Omental fat pad (tissue), 4 donors: Measurements from ENCODE around the gene HIRA. TPM values are rescaled to one million over a fixed set of nuclear protein-coding genes. Genes with fewer than 3 reads are reported as not detected.
"Not testable (repeated sequence)": the region's sequence is repeated elsewhere in the genome, so short reads cannot be mapped to it uniquely, and the experiment has no call there.

Experiments
- ATAC-seq: fragments of 150-250 bp; one replicate; pipeline ENCODE4 v1.9.1; 2016; ENCODE audit warnings: mild to moderate bottlenecking, moderate library complexity; ENCODE audit not compliant: low FRiP score
- DNase-seq: peaks from one replicate; pipeline ENCODE4 v3.0.0-alpha.2; 2019; ENCODE audit warnings: low spot score
- CTCF ChIP-seq, 3 donors: fragments of 450-650 bp; IDR thresholded peaks; one replicate each; pipeline ENCODE4 v1.5.1; 2016 to 2017; ENCODE audit warnings: antibody characterized with exemption in 3 of 3, mild to moderate bottlenecking in 3 of 3, moderate library complexity in 2 of 3
- total RNA-seq, 4 donors: library from RNA; depleted of rRNA; stranded (reverse); fragments of >200 nt; gene quantifications; one replicate each; pipeline ENCODE4 v1.1.0, GENCODE V29; 2016

Gene HIRA
- total RNA-seq, 4 donors from 2014 or later = 20.8 to 32.7 (median 22.6) TPM

DNA sequence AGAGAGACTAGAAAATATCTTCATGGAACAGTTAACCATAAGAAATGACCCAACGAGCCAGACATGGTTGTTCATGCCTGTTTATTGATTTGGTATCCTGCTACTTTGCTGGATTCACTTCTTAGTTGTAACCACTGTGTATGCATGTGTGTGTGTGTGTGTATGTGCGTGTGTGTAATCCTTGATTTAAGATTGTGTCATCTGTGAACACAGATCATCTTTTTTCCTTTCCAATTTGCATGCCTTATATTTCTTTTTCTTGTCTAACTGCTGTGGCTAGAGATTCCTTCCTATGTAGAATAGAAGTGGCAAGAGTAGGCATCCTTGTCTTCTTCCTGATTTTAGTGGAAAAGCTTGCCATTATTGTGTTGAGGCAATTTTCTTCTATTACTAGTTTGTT lies 123.7 kb downstream of the HIRA start:
- no peak for TF ChIP-seq CTCF (IDR thresholded peaks at IDR 0.05)
- ATAC-seq (no peak), DNase-seq (no peak)

- ATAC-seq, DNase-seq: not testable (repeated sequence)
These were observed 125.0 kb downstream of the HIRA start for GRCh38 chr22:19306535-19306934.

DNA sequence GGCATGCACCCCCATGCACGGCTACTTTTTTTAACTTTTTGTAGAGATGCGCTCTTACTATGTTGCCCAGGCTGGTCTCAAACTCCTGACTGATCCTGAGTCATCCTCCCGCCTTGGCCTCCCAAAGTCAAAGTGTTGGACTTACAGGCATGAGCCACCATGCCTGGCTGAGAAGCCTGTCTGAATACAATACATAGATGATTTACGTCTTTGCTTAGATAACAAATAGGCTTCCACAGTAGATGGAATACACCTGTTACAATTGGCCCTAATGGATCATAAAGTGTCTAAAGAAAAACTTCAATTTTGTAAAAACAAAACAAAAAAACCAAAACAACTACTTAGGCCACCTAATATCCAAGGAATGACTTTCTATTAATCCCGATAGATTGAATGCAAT lies 127.0 kb downstream of the HIRA start:
- ATAC-seq = no peak
- DNase-seq = no peak
- no peak for TF ChIP-seq CTCF (IDR thresholded peaks at IDR 0.05)

DNA sequence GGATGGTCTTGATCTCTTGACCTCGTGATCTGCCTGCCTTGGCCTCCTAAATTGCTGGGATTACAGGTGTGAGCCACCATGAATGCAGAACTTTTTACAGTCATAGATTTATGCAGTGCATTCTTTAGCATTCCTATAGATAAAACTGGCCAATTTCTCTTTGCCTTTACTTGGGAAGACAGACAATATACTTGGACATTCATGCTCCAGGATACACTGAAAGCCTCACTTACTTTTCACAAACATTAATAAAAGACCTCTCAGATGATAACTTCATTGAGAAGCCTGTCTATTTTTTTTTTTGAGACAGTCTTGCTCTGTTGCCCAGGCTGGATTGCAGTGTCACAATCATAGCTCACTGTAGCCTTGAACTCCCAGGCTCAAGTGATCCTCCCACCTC lies 127.7 kb downstream of the HIRA start:
- ATAC-seq (no peak), DNase-seq (no peak)
- TF ChIP-seq CTCF (IDR thresholded peaks at IDR 0.05) = no peak

- ATAC-seq = no peak
These were observed 135.8 kb downstream of the HIRA start for GRCh38 chr22:19295733-19296132.

GRCh38 chr22:19292458-19293230 lies 138.9 kb downstream of the HIRA start:
- no peak for DNase-seq
- no peak for TF ChIP-seq CTCF (IDR thresholded peaks at IDR 0.05)
- peak; percentile 65 for ATAC-seq

More at GRCh38 chr22:19295733-19296132, 135.8 kb downstream of the HIRA start:
- DNase-seq = no peak
- TF ChIP-seq CTCF (IDR thresholded peaks at IDR 0.05) = no peak

- no peak for TF ChIP-seq CTCF (IDR thresholded peaks at IDR 0.05)
- peak; percentile 77 for ATAC-seq
- DNase-seq = peak; percentile 43
These were observed 139.7 kb downstream of the HIRA start, which contains the start of gene CLTCL1 for GRCh38 chr22:19291580-19292457. Gene CLTCL1 (minus strand): TSS chr22:19291719. CDS start chr22:19291641, 78 bp downstream.
